Inferior parietal cortex (tissue), 1 donor: ENCODE results near the gene MRPL53.
A peak's percentile ranks its signal among the peaks of the same experiment; 100 is the strongest.
"Not testable (repeated sequence)": the region's sequence is repeated elsewhere in the genome, so short reads cannot be mapped to it uniquely, and the experiment has no call there.

Experiments used
- DNase-seq: peaks from one replicate; pipeline ENCODE4 v3.0.0-alpha.2; 2016; ENCODE audit errors: extremely low spot score

MRPL53 gene

DNA sequence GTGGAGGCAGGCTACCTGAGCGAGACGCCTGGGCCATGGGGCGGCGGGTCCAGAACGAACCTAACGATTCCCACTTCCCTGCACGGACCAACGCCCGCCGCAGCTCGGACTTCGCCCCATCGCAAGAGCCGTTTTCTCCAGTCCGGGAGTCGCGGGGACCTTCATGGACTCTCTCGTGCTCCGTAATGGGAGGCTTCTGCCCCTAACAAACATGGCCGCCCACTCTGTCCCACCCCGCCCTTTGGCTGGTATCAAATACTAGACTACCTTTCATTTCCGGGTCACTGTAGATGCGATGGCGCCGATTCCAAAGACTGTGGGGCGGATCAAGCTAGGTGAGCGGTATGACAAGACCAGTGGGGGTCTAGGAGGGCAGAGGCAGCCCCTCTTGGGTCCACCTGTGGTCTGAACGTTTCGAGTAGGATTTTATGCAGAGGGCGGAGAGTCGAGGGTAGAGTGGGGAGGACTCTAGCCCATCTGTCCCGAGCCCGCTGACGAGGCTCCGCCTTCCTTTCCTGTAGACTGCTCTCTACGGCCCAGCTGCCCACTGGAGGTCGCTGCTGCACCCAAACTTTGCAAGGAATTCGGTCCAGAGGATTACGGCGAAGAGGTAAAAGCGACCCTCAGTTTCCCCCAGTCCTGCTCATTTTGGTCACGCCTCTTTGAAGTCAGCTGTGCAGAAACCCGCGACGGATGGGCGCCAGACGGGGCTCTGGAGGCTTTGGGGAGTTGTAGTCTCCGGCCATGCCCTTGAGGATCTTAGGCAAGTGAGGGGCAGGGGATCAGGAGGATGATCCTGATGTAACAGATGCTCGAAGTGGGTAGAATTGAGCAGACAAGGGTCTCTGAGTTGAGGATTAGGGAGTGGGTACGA lies 10.6 kb upstream of the MRPL53 start, which contains the start of the genes CCDC142 and TTC31:
TSS of gene CCDC142 (minus strand) at position 198 of the 874 bp plus-strand sequence. CDS start at position 37, 161 bp downstream.
TSS of gene TTC31 (plus strand) at position 281 of the 874 bp plus-strand sequence. CDS start at position 296, 15 bp downstream.
- peak; percentile 96 for DNase-seq

DNA sequence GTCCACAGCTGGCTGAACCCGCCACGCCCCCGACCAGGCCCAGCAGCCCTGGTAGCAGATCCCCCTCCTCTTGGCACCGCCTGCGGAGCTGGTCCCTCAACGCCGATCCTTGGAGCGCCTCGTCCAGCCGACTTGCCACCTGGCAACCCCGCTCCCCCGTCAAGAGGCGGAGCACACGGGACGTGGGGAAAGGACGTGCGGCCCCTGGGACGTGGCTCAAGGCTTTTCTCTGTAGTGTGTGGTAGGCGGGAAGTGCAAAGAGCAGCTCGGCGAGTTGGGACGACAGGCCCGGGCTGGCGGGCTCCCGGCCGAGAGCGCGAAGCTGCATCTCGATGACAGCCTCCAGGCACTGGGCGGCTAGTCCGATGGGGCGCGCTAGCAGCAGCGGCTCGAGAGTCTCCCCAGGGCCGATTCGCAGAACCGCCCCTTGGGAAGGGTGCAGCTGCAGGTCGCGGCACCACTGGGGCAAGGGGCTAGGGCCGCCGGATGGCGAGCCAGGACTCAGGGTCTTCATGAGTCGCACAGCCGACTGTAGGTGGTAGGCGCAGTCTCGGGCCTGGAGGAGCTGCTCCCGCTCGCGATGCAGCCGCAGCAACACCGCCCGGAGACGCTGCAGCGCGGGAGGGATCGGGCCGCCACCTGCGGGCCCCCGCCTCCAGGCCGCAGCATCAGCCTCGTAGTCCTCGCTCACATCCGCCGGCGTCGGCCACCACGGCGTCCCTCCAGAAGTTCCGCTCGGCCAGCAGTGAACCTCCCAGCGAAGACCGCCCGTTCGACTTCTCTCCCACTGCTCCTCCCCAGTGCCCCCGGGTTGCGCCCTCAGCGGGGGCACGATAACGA lies 9.7 kb upstream of the MRPL53 start:
- DNase-seq, result no peak

DNA sequence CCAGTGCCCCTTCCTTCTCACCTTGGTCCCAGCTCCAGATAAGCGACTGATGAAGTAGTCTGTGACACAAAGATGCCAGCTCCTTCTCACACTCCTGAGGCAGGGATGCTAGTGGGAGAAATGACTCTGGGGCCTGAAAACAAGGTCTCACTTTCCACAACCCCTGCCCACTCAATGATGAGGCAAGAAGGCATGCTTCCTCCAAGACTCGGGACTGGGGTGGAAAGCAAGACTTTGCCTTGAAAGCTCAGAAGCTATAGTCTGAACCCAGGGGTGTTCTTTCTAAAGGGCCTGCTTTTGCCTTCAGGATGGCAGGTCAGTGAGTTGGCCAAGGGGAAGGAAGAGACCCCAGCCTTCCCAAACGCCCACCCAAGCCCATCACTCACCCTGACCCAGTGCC lies 9.0 kb upstream of the MRPL53 start:
- DNase-seq, result no peak

DNA sequence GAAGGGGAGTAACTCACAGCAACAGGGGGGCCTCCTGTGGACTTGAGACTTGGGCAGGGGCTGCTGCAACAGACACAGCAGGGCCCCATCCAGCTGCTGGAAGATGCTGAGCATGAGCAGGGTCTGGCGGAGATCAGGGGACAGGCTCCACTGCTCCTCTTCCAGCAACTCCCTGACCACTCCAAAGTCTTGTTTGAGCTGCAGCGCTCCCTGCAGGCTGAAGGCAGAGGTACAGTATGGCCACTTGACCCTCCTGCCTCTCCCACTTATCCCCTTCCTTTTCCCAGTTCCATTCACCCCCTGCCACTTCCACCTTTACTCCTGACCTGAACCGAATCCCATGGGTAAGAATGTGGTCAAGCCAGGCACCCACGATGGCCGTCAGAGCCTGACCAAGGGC lies 2.4 kb upstream of the MRPL53 start:
- no peak for DNase-seq

DNA sequence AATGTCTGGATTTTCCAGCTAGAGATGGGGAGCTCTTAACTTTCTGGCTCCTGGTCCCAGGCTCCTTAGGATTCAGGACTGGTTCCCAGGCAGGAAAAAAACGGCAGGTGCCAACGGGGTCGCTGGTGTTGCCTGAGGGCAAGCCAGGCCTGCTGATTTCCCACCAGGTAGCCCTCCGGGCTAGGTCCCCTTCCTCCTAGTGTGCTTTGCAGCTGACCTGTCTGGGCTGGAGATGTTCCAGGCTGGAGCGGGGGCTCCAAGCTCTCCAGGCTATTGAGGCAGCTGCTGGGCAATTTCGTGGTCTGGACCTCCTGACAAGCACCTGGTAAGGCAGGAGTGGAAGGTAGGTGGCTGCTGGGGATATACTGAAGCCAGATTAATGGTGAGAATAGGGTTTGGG lies 2.0 kb upstream of the MRPL53 start:
- no peak for DNase-seq

DNA sequence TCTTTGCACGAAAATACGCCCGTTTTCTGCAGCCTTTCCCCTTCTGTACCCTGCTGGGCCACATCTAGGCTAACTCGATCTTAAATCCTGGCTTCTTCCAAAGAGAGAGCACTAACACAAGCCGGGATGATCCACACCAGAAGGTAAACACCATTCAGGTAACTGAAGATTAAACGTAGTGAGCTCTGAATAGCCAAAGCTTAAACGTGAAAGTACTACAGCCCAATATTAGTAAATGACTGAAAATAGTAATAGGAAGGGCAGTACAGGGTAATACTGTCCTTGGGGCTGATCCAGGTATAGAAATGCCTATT lies 422 bp upstream of the MRPL53 start:
- no peak for DNase-seq

DNA sequence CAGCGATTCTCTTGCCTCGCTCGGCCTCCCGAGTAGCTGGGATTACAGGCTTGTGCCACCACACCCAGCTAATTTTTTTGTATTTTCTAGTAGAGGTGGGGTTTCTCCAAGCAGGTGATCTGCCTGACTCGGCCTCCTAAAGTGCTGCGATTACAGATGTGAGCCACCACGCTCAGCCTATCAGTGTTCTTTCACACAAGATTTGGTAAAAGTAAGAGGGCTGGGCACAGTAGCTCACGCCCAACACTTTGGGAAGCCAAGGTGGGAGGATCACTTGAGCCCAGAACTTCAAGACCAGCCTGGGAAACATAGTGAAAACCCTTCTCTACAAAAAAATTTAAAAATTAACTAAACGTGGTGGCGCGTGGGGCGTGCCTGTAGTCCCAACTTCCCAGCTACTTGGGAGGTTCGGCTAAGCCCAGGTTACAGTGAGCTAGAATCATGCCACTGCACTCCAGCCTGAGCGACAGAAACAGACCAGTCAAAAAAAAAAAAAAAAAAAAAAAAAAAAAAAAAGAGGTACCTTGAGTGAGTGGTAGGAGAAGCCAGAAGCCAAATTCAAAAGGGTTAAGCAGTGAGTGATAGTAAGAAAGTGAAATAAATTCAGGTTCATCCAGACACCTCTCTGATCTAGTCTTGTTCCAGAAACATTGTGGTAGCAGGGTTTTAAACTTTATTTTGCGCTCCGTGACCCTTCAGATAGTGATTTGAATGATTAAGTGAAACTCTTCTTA lies 981 bp downstream of the MRPL53 start:
- DNase-seq, result no peak

DNA sequence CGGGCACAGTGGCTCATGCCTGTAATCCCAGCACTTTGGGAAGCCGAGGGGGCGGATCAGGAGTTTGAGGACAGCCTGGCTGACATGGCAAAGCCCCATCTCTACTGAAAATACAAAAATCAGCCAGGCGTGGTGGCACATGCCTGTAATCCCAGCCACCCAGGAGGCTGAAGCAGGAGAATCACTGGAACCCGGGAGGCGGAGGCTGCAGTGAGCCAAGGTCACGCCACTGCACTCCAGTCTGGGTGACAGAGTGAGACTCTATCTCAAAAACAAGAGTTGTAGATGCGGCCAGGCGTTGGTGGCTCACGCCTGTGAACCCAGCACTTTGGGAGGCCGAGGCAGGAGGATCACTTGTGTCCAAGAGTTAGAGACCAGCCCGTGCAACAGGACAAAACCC lies 1.7 kb downstream of the MRPL53 start:
- not testable (repeated sequence) for DNase-seq

DNA sequence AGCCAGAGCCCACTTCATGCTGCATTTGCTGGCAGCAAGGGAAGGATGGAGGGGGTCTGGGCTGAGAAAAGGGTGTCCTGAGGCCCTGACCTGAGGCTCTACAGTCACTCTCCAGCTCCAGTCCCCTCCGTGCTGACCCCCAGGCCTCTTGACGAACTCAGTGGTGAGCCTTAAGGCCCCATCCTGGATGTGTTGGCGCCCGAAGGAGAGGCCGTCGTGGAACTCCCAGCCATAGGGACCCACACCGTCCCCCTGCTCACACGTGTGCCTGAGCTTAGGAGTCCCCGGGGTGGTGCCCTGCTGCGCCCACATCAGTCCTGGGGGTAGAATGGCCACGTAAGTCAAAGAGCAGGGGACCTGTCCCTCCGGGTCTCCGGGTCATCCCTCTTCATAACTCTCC lies 8.1 kb downstream of the MRPL53 start:
- no peak for DNase-seq

DNA sequence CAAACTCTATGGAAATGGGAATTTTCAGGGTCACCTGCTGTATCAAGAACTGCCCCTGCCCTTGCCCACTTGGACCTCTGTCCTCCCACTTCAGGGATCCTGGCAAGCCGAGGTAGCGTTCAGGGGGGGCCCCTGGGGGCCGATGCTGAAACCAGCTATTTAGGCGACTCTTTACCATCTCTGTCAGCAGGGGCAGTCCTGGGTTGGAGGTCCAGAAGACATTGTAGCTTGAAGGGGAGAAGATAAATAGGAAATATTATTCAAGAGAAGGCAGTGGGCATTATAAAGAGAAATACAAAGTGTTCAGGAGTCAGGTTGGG lies 9.7 kb downstream of the MRPL53 start:
- DNase-seq, result no peak

DNA sequence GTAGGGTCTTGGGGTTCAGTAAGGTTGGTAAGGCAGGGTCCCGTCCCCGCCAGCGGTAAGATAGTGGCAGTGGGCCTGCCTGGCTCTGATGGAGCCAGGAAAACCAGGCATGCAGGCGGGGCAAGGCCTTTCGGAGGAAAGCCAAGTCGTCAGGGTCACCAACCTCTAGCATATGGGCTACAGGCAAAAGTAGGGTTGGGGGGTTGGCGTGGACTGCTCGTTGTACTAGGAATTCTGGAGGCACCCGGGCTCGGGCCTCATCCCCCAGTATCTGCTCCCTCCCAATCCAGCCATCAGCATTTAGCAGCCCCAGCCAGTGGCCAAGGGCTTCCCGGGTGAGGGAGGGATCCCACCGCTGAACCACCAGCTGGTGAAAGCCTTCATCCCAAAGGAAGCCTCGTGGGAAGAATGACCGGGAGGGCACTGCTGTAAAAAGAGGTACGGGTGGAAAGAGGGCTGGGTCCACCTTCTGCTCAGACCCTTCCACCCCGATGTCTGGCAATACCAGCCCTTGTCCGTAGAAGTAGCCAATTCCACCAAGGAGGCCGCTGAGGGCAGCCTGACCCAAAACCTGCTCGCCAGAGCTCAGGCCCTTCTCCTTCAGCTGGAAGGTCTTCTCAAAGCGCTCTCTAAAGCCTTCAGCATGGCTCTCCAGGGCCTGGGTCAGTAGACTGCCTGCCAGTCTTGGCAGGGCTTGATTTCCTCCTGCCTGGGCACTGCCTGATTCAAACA lies 10.3 kb downstream of the MRPL53 start:
- no peak for DNase-seq

DNA sequence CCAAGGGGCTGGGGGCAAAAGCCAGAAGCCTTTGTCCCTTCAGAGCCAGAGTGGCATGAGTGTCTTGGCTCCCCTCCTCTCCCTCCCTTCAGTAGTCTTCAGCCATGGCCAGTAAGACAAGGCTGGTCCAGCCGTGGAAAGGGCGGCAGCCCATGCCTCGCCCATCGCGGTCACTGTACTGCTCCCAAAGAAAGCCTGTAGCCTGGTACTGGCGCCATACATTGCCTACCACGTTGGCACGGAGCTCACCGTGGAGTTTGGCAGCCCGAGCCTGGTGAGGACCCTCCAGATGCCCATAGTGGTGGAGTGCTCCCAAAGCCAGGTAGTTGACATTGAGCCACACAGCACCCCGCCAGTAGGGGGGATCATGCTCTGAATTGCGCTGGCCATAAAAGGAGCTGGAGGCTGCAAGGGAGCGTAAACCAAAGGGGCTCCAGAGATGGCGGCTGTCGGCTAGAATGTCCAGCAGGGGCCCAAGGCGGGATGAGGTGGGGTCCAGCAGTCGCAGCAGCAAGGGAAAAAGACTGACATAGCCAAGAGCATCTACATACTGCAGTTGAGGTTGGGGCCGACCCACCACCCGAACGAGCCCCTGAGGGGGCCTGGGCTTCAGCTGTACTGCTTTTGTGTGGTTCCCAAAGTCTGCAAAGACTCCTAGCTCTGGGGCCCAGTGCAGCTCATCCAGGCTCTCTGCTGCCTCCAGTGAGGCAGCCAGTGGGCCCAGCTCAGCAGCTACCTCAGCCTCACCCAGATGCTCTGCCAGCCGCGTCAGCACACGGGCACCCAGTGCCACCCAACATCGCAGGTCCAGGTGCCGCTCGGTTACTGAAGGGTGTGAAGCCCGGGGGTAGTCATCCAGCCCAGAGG lies 11.1 kb downstream of the MRPL53 start:
- no peak for DNase-seq

DNA sequence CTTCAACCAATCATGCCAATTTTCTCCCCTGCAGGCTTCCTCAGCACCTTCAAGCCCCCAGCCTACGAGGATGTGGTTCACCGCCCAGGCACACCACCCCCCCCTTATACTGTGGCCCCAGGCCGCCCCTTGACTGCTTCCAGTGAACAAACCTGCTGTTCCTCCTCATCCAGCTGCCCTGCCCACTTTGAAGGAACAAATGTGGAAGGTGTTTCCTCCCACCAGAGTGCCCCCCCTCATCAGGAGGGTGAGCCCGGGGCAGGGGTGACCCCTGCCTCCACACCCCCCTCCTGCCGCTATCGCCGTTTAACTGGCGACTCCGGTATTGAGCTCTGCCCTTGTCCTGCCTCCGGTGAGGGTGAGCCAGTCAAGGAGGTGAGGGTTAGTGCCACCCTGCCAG lies 12.3 kb downstream of the MRPL53 start:
- not testable (repeated sequence) for DNase-seq

DNA sequence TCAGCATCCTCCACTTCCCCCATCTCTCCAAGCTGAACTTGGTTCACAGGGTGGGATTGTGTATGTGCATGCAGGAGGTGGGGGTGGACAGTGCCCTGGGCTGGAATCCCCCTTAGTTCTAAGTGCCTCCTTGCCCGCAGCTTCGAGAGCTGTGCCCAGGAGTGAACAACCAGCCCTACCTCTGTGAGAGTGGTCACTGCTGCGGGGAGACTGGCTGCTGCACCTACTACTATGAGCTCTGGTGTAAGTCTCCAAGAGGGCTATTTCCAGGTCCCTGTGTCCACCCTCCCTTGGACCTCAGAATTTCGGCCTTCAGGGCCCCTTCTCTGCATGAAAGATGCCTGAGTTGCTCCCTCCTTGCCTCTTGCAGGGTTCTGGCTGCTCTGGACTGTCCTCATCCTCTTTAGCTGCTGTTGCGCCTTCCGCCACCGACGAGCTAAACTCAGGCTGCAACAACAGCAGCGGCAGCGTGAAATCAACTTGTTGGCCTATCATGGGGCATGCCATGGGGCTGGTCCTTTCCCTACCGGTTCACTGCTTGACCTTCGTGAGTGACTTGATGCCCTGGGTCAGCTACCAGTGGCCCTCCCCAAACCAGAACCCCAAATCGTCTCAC lies 12.9 kb downstream of the MRPL53 start:
- DNase-seq, result not testable (repeated sequence)

DNA sequence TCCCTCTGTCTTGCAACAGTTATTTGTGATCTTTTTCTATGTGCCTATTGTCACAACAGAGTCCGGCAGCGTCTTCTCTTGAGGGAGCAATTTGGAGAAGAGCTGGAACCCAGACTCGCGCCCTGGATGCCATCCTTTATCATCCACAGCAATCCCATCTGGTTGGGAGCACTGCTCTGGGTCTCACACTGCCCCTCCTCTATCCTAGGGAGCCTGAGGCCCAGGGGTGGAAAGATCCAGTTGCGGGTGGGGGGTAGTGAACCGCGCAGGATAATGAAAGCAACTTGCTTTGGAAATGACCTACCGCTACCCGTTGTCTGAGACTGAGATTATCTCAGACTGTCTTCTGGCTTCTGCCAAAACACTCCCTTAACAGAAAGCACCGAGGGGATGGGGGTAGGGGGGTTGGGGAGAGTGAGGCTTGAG lies 13.5 kb downstream of the MRPL53 start:
- no peak for DNase-seq

DNA sequence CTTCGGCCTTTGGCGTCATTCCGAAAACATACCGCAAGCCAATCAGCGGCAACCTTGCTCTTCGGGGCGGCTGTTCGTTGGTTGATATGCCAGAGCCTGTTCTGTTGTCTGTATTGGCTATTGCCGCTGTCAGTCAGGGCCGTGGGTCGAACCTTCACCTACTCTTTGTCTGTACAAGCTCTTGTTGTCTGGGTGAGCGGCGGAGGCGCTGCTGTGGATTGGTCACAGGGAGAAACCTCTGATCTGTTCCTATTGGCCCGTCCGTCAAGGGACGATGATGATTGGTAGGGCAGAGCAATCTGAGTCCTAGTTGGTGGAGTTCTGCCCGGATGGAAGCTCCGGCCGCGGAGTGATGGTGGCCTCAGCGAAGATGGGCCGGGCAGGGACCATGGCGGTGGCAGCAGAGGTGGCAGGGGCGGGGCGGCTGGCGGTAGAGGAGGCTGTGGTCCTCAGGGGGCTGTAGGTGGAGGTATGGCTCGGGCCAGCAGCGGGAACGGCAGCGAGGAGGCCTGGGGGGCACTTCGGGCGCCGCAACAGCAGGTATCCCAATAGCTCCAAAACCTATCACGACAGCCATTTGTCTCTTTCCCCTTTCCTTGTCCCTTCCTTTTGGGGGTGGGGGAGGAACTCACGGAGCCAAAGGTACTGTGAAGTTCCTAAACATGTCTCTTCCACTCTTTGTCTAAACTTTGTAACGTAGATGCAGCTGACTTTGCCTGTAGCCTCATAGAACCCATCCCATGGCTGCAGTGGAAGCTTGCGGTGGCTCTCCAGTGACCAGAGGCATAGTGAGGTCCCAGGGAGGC lies 14.1 kb downstream of the MRPL53 start, which contains the start of gene WBP1:
TSS of gene WBP1 (plus strand) at position 307 of the 806 bp plus-strand sequence. CDS start at position 472, 165 bp downstream.
- DNase-seq, result peak; percentile 100

DNA sequence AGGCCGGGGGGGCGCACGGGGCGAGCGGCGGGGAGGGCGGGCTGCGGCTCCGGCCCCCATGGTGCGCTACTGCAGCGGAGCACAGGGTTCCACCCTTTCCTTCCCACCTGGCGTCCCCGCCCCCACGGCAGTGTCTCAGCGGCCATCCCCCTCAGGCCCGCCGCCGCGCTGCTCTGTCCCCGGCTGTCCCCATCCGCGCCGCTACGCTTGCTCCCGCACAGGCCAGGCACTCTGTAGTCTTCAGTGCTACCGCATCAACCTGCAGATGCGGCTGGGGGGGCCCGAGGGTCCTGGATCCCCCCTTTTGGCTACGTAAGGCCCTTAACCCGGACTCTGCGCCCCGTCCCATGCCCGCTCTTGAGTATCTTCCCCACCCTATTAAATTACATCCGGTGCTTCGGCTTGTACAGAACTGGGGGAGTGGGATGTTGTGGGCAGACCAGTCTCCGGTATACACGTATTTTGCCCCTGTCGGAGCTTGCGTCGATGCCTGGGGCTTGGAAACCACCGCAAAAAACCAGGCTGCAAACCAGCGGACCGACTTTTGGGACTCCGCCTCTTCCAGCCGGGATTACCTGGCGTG lies 14.8 kb downstream of the MRPL53 start:
- no peak for DNase-seq

DNA sequence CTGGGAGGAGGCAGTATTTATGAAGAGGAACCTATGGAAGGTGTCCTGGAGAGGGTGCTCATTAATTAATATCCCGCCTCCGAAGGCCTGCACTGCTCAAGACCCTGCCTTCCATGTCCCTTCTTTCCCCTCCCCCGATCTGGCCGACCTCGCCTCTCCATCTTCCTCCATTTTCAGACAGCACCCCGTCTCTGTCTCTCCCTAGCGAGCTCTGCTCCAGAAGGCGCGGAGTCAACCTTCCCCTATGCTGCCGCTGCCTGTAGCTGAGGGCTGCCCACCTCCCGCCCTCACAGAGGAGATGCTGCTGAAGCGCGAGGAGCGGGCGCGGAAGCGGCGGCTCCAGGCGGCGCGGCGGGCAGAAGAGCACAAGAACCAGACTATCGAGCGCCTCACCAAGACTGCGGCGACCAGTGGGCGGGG lies 15.3 kb downstream of the MRPL53 start:
- DNase-seq, result no peak
